Measurements from ENCODE around the gene NAP1L1.
A peak's percentile ranks its signal among the peaks of the same experiment; 100 is the strongest.

NAP1L1 gene

GRCh38 chr12:76023069-76023690, 61.3 kb downstream of the NAP1L1 start:
- TF ChIP-seq CSRNP3 (CRISPR knock-in tag; IDR thresholded peaks at IDR 0.05) = no peak
- no peak for TF ChIP-seq TCF4 (CRISPR knock-in tag; IDR thresholded peaks at IDR 0.05; ENCODE audit: borderline replicate concordance)
- no peak for TF ChIP-seq PATZ1 (CRISPR knock-in tag; IDR thresholded peaks at IDR 0.05; ENCODE audit: borderline replicate concordance)
- TF ChIP-seq TOX (CRISPR knock-in tag; IDR thresholded peaks at IDR 0.05; ENCODE audit: borderline replicate concordance) = no peak
- no peak for TF ChIP-seq BACH2 (CRISPR knock-in tag; IDR thresholded peaks at IDR 0.05; ENCODE audit: borderline replicate concordance)
- TF ChIP-seq ZFP30 (CRISPR knock-in tag; IDR thresholded peaks at IDR 0.05) = no peak
- TF ChIP-seq TSHZ2 (CRISPR knock-in tag; IDR thresholded peaks at IDR 0.05) = no peak
- no peak for TF ChIP-seq ZNF565 (CRISPR knock-in tag; conservative IDR thresholded peaks at IDR 0.05; ENCODE audit: low read depth)
- TF ChIP-seq OSR1 (CRISPR knock-in tag; IDR thresholded peaks at IDR 0.05) = no peak
- TF ChIP-seq POU6F1 (CRISPR knock-in tag; IDR thresholded peaks at IDR 0.05; ENCODE audit: borderline replicate concordance, low read depth) = no peak

GRCh38 chr12:76022506-76022905, 62.0 kb downstream of the NAP1L1 start:
- ATAC-seq = no peak
- no peak for TF ChIP-seq CSRNP3 (CRISPR knock-in tag; IDR thresholded peaks at IDR 0.05)
- no peak for TF ChIP-seq ZNF70 (CRISPR knock-in tag; IDR thresholded peaks at IDR 0.05)
- TF ChIP-seq GLIS3 (CRISPR knock-in tag; IDR thresholded peaks at IDR 0.05) = no peak
- TF ChIP-seq ESRRG (CRISPR knock-in tag; IDR thresholded peaks at IDR 0.05) = no peak
- TF ChIP-seq BACH2 (CRISPR knock-in tag; IDR thresholded peaks at IDR 0.05; ENCODE audit: borderline replicate concordance) = no peak
- no peak for TF ChIP-seq CSDC2 (CRISPR knock-in tag; IDR thresholded peaks at IDR 0.05)
- TF ChIP-seq PATZ1 (CRISPR knock-in tag; IDR thresholded peaks at IDR 0.05; ENCODE audit: borderline replicate concordance) = no peak
- no peak for TF ChIP-seq TCF4 (CRISPR knock-in tag; IDR thresholded peaks at IDR 0.05; ENCODE audit: borderline replicate concordance)
- no peak for TF ChIP-seq ZNF565 (CRISPR knock-in tag; conservative IDR thresholded peaks at IDR 0.05; ENCODE audit: low read depth)
- no peak for TF ChIP-seq ZFP30 (CRISPR knock-in tag; IDR thresholded peaks at IDR 0.05)
- no peak for TF ChIP-seq ZC3H10 (CRISPR knock-in tag; IDR thresholded peaks at IDR 0.05)
- no peak for TF ChIP-seq POU6F1 (CRISPR knock-in tag; IDR thresholded peaks at IDR 0.05; ENCODE audit: borderline replicate concordance, low read depth)
- TF ChIP-seq ISL1 (CRISPR knock-in tag; IDR thresholded peaks at IDR 0.05) = no peak
- TF ChIP-seq SNAI2 (CRISPR knock-in tag; IDR thresholded peaks at IDR 0.05) = no peak
- no peak for TF ChIP-seq ARNTL (CRISPR knock-in tag; IDR thresholded peaks at IDR 0.05; ENCODE audit: borderline replicate concordance, low read depth)
- no peak for TF ChIP-seq CREB5 (CRISPR knock-in tag; IDR thresholded peaks at IDR 0.05; ENCODE audit: low read depth)
- no peak for TF ChIP-seq TOX (CRISPR knock-in tag; IDR thresholded peaks at IDR 0.05; ENCODE audit: borderline replicate concordance)

More at GRCh38 chr12:76023069-76023690, 61.3 kb downstream of the NAP1L1 start:
- peak; percentile 1; the same call in 2 of the 3 replicates for ATAC-seq

All from SK-N-SH treated with all-trans-retinoic acid at 6 μM for 48 hours (cell line).